GM18498 (cell line): ENCODE measurements around the gene ZFP82.

Source experiments
- ATAC-seq: cut with Tn5 transposase; IDR thresholded peaks from one replicate; pipeline ENCODE4 v1.9.1; 2021; ENCODE audit warnings: mild to moderate bottlenecking, moderate library complexity; ENCODE audit not compliant: unreplicated experiment

ZFP82 gene

DNA sequence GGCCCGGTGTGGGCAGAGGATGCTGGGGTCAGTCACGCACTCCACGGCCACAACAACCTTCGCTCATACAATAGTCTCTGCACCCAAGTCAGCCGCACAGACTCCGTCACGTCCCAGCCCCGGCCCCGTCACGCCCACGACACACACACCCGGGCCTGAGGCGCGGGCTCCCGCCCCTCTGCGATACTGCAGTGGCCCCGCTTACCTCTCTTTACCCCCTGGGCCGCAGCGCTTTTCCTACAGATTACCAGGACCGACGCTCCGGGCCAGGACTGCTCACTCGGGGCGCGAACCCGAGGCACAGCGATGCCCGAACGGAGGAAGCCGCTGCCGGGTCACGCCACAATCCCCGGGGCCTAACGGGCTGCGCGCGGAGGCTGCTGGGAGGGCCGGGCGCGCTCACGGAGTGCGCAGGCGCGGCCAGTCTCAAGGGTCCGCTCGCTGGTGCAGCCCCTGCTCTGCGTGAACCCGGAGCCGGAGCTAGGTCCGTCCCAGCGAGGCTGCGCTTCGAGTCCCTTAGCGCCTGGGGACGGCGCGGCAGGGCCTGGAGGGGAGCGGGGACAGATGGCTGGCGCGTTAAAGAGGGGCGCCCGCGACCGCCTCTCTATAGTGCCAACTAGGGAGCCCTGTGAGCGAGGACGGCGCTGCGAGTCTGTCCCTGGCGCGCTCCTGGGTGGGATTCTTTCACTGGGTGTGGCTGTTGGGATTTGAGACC lies at the start of gene ZFP82:
Gene ZFP82 (minus strand): TSS at position 358 of the 715 bp plus-strand sequence. CDS start 8,855 bp downstream, outside the sequence.
- ATAC-seq = peak; percentile 83

DNA sequence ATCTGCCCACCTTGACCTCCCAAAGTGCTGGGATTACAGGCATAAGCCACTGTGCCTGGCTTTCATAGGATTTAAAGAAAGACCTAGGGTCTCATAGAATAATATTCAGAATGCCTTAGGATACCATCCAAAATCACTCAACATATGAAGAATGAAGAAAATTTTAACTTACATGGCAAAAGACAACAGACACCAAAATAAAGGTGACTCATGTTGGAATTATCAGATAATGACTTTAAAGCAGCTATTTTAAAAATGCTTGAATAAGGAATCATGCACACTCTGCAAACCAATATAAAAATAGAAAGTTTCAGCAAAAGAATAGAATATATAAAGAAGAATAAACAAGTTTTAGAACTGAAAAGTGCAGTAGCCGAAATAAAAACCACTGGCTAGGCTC lies 41.6 kb upstream of the ZFP82 start:
- no peak for ATAC-seq

GRCh38 chr19:36456831-36457230 lies 38.4 kb upstream of the ZFP82 start:
- ATAC-seq = no peak

GRCh38 chr19:36449059-36449670 lies 30.7 kb upstream of the ZFP82 start:
- no peak for ATAC-seq

GRCh38 chr19:36441339-36441738 lies 22.9 kb upstream of the ZFP82 start:
- no peak for ATAC-seq

DNA sequence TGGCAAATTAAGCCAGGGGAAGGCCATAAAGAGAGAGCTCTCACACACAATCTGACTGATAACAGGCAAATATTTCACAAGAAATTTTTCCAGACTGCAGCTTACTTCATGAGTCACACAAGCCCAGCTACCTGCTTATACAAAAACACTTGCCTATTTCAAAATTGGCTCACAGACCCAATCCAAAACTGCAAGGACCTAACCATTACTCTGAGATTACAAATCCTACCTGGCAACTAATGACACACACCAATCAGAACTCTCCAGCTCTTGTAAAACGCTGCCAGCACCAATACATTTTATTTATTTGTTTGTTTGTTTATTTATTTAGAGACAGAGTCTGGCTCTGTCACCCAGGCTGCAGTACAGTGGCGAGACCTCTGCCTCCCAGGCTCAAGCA lies 18.1 kb upstream of the ZFP82 start:
- ATAC-seq = no peak

DNA sequence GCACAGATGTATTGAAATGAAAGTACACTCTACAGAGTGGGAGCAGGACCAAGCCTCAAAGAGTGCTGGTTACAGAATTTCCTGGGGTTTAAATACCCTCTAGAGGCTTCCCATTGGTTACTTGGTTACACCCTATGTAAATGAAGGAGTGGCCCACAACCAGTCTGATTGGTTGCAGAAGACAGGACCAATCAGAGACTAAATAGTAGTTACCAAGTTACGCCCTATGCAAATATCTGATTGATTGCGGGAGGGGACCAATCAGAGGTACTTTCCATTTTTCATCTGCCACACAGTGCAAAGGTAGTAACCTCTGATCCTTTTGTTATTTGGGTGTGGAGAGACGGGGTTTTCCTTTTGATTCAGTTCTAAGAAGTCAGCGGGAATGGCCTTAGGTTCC lies 5.5 kb upstream of the ZFP82 start:
- ATAC-seq = no peak

GRCh38 chr19:36421749-36422481 lies 3.5 kb upstream of the ZFP82 start:
- ATAC-seq = no peak

DNA sequence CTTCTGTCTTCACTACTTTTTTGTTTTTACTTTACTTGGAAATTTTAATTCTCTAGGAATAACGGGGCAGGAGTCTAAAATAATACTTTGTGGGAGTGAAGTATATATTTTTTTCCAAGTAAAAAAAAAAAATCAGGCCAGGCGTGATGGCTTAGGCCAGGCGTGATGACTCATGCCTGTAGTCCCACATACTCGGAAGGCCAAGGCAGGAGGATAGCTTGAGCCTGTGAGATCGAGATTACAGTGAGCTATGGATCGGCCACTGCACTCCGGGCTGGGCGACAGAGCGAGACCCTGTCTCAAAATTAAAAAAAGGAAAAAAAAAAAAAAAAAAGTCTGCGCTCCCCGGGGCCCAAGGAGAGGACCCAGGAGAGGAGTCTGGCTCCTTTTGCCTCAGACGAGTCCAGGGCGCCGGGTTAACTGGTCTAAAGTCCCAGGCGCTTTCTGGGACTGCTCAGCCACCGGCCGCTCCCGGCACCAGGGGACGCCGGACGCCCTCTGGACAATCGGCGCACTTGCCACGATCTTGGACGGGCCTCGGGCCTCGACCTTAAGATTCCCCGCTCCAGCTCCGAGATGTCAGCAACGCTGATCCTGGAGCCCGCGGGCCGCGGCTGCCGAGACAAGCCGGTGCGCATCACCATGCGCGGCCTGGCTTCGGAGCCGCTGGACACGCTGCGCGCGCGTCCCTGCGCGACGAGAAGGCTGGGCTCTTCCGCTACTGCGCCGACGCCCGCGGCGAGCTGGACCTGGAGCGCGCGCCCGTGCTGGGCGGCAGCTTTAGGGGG lies 2.7 kb upstream of the ZFP82 start:
- ATAC-seq = no peak

- ATAC-seq = no peak
These were observed 625 bp downstream of the ZFP82 start for GRCh38 chr19:36417752-36418286.

- no peak for ATAC-seq
These were observed 8.6 kb downstream of the ZFP82 start for GRCh38 chr19:36409841-36410240.

- ATAC-seq = no peak
These were observed 10.3 kb downstream of the ZFP82 start for GRCh38 chr19:36408101-36408500.

DNA sequence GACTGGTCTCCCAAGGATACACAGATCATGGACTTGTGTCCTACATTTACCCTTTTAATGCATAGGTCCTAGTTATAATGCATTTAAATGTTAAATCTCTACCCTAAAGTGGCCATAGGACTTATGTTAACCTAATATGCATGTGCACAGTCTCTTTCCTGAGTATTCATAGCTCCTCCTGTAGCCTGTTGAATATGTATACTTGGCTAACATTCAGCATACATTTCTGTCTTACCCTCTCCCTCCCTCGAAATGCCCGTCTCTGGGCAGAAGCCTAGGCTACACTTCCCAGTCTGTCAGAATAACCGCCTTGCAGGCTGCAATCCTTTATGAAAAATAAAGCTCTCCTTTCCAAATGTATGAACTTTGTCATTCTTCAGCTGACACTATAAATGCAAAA lies 13.9 kb downstream of the ZFP82 start:
- ATAC-seq = no peak

DNA sequence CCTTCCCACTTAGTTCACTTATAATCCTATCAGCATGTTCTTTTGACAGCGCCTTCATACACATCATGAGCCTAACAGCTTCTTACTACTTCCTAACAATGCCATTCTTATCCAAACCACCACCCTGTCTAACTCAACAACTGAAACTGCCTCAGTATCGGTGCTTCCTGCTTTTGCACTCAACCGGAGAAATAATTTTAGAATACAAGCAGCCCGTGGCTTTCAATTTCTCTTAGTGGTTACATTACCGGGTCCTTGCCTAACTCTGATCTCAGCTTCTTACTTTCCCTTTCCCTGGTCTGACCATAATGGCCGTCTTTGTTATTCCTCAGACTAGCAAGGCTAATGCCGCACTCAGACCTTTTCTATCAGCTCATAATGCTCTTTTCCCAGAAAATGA lies 17.0 kb downstream of the ZFP82 start:
- ATAC-seq = no peak

DNA sequence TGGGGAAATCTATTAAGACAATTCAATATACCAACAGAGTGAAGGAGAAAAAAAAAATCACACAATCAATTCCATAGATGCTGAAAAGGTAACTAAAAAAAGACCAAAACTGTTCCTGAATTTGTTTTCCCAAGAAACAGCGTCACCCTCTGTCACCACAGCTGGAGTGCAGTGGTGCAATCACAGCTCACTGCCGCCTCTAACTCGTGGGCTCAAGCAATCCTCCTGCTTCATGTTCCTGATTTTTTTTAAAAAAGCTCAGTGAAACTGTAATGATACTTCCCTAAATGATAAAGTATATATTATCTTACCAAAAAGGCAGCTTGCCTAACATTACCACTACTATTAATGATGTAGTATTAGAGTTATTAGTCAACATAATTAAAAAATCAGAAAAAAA lies 19.9 kb downstream of the ZFP82 start:
- no peak for ATAC-seq

DNA sequence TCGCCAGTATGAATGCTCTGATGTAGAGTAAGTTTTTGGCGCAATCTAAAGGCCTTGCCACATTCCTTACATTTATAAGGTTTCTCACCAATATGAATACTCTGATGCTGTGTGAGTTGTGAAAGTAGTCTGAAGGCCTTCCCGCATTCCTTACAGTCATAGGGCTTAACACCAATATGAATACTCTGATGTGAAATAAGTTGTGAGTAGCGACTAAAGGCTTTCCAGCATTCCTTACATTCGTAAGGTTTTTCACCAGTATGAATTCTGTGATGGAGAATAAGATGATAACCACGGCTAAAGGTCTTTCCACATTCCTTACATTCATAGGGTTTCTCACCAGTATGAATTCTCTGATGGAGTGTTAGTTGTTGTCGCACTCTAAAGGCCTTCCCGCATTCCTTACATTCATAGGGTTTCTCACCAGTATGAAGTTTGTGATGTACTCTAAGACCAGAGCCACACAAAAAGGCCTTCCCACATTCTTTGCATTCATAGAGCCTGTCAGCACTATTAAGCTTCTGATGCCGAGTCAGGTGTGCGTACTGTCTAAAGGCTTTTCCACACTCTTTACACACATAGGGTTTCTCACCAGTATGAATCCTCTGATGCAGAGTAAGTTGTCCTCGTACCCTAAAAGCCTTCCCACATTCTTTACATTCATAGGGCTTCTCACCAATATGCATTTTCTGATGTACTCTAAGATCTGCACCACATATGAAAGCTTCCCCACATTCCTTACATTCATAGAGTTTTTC lies 25.3 kb downstream of the ZFP82 start:
- ATAC-seq = no peak

DNA sequence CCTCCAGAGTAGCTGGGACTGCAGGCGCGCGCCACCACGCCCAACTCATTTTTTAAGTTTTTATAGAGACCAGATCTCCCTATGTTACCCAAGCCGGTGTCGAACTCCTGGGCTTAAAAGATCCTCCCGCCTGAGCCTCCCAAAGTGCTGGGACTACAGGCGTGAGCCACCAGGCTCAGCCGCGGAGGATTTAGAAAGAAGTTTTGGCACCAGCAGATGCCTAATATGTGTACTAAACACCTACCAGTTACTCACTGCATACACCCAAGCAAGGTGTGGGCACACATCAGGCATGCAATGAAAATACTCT lies 39.0 kb downstream of the ZFP82 start:
- no peak for ATAC-seq

DNA sequence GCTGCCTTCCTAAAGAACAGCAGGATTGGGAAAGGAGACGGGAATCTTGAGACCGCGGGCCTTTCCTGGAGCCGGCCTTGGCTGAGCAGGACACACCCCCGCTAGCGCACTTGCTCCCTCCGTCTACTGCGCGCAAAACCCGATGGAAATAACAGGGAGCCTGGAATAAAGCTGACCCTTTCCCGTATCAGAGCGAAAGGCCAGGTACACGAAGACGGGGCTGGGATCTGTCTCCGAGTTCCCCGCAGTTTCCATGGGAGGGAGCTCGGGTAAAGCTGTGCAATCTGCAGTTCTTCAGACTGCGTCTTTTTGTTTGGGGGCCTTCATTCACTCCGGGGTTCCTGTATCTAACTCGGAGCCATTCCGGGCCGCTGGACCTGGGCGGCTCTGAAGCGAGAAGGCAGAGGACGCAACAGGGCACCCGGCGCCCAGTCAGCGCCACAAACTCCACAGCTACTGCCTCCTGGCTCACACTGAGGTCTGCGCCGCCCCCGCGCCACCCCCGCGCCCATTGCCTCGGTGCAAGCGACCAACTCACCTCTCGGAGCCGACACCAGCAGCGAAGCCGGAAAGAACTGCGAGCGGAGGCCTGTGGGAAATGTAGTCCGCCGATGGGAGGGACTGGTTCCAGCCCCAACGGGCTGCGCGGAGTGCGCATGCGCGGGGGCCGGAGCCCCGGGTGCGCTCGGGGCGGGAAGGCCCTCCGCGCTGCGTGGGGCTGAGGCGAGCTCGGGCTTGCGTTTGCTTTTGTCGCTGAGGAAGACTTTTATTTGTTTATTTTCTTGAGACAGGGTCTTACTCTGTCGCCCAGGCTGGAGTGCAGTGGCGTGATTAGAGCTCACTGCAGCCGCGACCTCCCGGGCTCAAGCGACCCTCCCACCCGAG lies 39.6 kb downstream of the ZFP82 start, which contains the start of gene ZFP14:
Gene ZFP14 (minus strand): TSS at position 577 of the 885 bp plus-strand sequence. CDS start 11,309 bp downstream, outside the sequence.
- ATAC-seq = peak; percentile 98

- ATAC-seq = no peak
These were observed 40.8 kb downstream of the ZFP82 start for GRCh38 chr19:36377541-36378178.
